ENCODE data around the gene ARNT2. TPM values are rescaled to one million over a fixed set of nuclear protein-coding genes. Genes with fewer than 3 reads are reported as not detected.

The ARNT2 gene
- total and polyA plus RNA-seq, 10 of the 15 experiments (the other 5 are each of a cell fraction or from before 2014, with no cell fraction given), result 0.07 to 0.49 (median 0.09) TPM; not detected in 6

- ChIA-PET CTCF (interaction anchor here (0.6 kb wide), 1 partner anchor 109 kb away, joined by 3 read pairs; the partner anchor contains the start of gene ABHD17C), RAD21 (ENCODE audit: unreplicated experiment) (no interaction called here), POLR2A (no interaction called here), SMC1A (ENCODE audit: uncharacterized antibody, unreplicated experiment) (no interaction called here)
- H4K20me1 ChIP-seq (ENCODE audit: control insufficient read depth, insufficient read depth), result no peaks in the 10 kb centered on the region
- no peak overlapping the region for H3K4me2 ChIP-seq (ENCODE audit: control insufficient read depth, insufficient read depth)
- ATAC-seq (no peak), DNase-seq (ENCODE audit: low read depth, low spot score) (no peak), FAIRE-seq (no peak)
- H3K9ac ChIP-seq (ENCODE audit: control insufficient read depth, insufficient read depth, low read length), result no peak overlapping the region
- 42% methylated on average over 4 of the region's 4 CpGs for WGBS (ENCODE audit: insufficient coverage, insufficient replicate concordance, low lambda C conversion rate, missing lambda C conversion rate)
- H3K36me3 ChIP-seq (ENCODE audit: control insufficient read depth in 2 of 2, insufficient read depth in 2 of 2, low read length in 1 of 2), result no peaks in the 10 kb centered on the region
- no peak overlapping the region for H3K27ac ChIP-seq (ENCODE audit: control insufficient read depth, insufficient read depth)
- H3K9me3 ChIP-seq (replicated peaks; ENCODE audit: control insufficient read depth, insufficient read depth, low read length), result no peaks in the 10 kb centered on the region
- in situ Hi-C loops (cut with MboI) (no loop called here), intact Hi-C loops (cut with micrococcal nuclease; ENCODE audit: unreplicated experiment) (no loop called here)
- no peak overlapping the region for H3K4me3 ChIP-seq
- no peaks in the 10 kb centered on the region for H3K79me2 ChIP-seq (ENCODE audit: control insufficient read depth, insufficient read depth, low read length)
- BruUV-seq (replicated peaks), result no TSS peak
- no peaks in the 10 kb centered on the region for H3K4me1 ChIP-seq (ENCODE audit: control insufficient read depth, insufficient read depth, low read length)
- no peak for TF ChIP-seq ZBTB4 (CRISPR knock-in tag; IDR thresholded peaks at IDR 0.05)
- TF ChIP-seq CHD4 (IDR thresholded peaks at IDR 0.05), result no peak
- TF ChIP-seq YY1 (IDR thresholded peaks at IDR 0.05; ENCODE audit: low read depth, low read length), result no peak
- no peak for TF ChIP-seq PBX3 (IDR thresholded peaks at IDR 0.05; ENCODE audit: insufficient replicate concordance, low read depth, low read length)
- TF ChIP-seq RAD21 (IDR thresholded peaks at IDR 0.05; ENCODE audit: insufficient read depth, low read depth, low read length), result no peak
- no peak for TF ChIP-seq IRF5 (IDR thresholded peaks at IDR 0.05; ENCODE audit: borderline replicate concordance)
- no peak for TF ChIP-seq ZBTB40 (IDR thresholded peaks at IDR 0.05; ENCODE audit: borderline replicate concordance)
- TF ChIP-seq POLR2A (IDR thresholded peaks at IDR 0.05; ENCODE audit: low read depth, low read length), result no peak
- TF ChIP-seq POU2F2 (IDR thresholded peaks at IDR 0.05; ENCODE audit: borderline replicate concordance, low read depth, low read length), result no peak
- TF ChIP-seq CBFB (IDR thresholded peaks at IDR 0.05; ENCODE audit: low read depth), result no peak
- no peak for TF ChIP-seq PML (IDR thresholded peaks at IDR 0.05; ENCODE audit: low read length)
- no peak for TF ChIP-seq RBBP5 (conservative IDR thresholded peaks at IDR 0.05)
- TF ChIP-seq EZH2 (IDR thresholded peaks at IDR 0.05; ENCODE audit: borderline replicate concordance, control insufficient read depth, low read depth, low read length), result no peak
- H3K27me3 ChIP-seq (replicated peaks in 1 of 2; ENCODE audit: control insufficient read depth in 2 of 2, insufficient read depth in 2 of 2, low read length in 1 of 2), result no peaks in the 10 kb centered on the region; a peak in 2 of 4 replicates
- no peak overlapping the region for H2AFZ ChIP-seq (ENCODE audit: control insufficient read depth, low read depth, low read length)
Observed at GRCh38 chr15:80586161-80586560, 182.0 kb downstream of the ARNT2 start.

Data from GM12878 (cell line).